Measurements from ENCODE around the gene CD300E. TPM values are rescaled to one million over a fixed set of nuclear protein-coding genes. Genes with fewer than 3 reads are reported as not detected.
"Not testable (repeated sequence)": the region's sequence is repeated elsewhere in the genome, so short reads cannot be mapped to it uniquely, and the experiment has no call there.

CD300E gene
- total RNA-seq, 1 experiment from 2014 or later, result not detected

DNA sequence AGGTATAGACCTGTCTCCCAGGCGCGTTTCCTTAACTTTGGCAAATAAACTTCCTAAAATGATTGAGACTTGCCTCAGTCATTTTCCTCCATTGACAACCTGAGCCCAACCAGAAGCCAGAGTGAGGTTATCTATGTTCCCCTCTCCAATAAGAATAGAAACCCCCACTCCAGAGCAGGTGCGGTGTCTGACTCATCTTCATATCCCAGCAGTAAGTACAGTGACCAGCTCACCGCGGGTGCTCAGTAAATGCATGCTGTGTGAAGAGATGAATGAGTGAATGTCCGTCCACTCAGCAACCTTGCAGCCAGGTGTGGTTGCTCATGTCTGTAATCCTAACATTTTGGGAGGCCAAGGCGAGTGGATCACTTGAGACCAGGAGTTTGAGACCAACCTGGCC, 19.5 kb upstream of the CD300E start:
- DNase-seq (ENCODE audit: low read depth in 1 of 2, low spot score in 2 of 2), result no peak
- Histone ChIP-seq H3K4me3 (no peak overlapping the region), H3K4me1 (replicated peaks) (no peaks in the 10 kb centered on the region)

DNA sequence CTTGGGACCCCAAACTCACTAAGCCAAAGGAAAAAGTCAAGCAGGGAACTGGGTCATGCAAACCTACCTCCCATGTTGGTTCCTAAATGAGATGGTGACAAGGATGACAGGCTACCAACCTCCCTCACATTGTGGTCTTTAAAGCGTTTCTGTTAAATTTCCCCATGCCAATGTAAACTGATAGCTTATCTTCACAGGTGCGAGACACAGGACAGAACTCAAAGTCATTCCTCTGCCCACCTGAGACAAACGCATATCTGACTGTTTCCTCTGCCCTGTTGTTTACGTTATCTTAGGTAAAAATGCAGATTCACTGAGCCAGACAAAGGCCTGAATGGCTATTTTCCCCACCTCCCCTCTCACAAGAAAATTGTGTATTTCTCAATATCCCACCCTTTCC, 19.0 kb upstream of the CD300E start:
- Histone ChIP-seq H3K27me3 (replicated peaks) (peaks cover 47% of the 10 kb centered on the region), H3K27ac (no peak overlapping the region)

More for the DNA sequence above, 19.5 kb upstream of the CD300E start:
- no peaks in the 10 kb centered on the region for H3K9me3 ChIP-seq (replicated peaks)
- H3K27ac ChIP-seq, result no peak overlapping the region
- peaks cover 47% of the 10 kb centered on the region for H3K27me3 ChIP-seq (replicated peaks)
- no peaks in the 10 kb centered on the region for H3K36me3 ChIP-seq

DNA sequence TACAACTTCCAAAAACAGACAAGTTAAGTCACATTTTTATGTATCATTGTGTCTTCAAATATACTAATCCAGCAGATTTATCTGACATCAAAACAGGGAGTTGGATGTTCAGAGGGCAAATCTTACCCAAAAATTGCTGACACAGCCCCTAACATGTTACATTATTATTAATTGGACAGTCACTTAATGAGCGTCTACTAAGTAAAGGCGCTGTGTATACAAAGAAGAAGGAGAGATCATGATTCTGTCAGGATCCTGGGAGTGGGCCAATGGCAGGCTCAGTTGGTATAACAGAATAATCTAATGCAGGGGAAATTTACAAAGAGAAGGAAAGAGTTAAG, 18.4 kb upstream of the CD300E start:
- Histone ChIP-seq H3K27me3 (replicated peaks) (peaks cover 52% of the 10 kb centered on the region), H3K4me3 (no peak overlapping the region), H3K9me3 (replicated peaks) (no peaks in the 10 kb centered on the region), H3K4me1 (replicated peaks) (no peaks in the 10 kb centered on the region), H3K36me3 (no peaks in the 10 kb centered on the region), H3K27ac (no peak overlapping the region)
- DNase-seq (ENCODE audit: low read depth in 1 of 2, low spot score in 2 of 2), result no peak

More for the DNA sequence above, 19.0 kb upstream of the CD300E start:
- Histone ChIP-seq H3K4me3 (no peak overlapping the region), H3K36me3 (no peaks in the 10 kb centered on the region), H3K4me1 (replicated peaks) (no peaks in the 10 kb centered on the region), H3K9me3 (replicated peaks) (no peaks in the 10 kb centered on the region)
- DNase-seq (ENCODE audit: low read depth in 1 of 2, low spot score in 2 of 2), result no peak

DNA sequence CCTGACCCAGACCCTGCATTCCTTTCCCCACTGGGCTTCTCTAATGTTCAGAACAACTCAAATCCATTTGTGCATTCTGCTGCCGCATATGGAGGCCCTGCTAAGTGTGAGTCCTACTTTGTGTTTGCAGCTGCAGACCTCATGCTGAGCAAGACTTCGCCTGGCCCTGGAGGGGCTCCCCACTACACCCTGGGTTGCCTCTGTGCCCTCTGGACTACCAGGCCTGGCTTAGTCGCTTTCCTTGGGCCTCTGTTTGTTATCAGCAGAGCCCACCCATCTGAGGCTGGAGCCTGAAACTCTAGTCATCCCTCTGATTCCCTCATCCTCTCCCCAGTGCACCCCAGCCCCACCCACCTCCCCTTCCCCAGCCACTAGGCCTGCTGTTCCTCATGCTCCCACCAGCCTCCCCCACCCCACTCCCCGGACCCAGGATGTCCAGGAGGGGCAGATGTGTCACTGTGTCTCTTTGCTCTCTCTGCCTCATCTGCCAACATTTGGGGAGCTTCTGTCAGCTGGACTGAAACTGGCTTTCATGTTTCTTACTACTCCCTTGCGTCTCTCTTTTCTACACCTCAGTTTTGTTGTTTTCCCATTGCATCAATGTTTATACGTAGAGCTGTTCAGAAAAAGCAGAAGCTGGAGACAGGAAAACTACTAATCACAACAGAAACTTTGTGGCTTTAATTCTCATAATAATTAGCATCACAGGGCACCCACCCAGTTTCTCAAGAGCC, 17.9 kb upstream of the CD300E start:
- no peaks in the 10 kb centered on the region for H3K36me3 ChIP-seq
- DNase-seq (ENCODE audit: low read depth in 1 of 2, low spot score in 2 of 2), result no peak
- H3K4me3 ChIP-seq, result no peak overlapping the region
- no peak overlapping the region for H3K27ac ChIP-seq
- H3K9me3 ChIP-seq (replicated peaks), result no peaks in the 10 kb centered on the region
- peaks cover 54% of the 10 kb centered on the region for H3K27me3 ChIP-seq (replicated peaks)
- no peaks in the 10 kb centered on the region for H3K4me1 ChIP-seq (replicated peaks)

DNA sequence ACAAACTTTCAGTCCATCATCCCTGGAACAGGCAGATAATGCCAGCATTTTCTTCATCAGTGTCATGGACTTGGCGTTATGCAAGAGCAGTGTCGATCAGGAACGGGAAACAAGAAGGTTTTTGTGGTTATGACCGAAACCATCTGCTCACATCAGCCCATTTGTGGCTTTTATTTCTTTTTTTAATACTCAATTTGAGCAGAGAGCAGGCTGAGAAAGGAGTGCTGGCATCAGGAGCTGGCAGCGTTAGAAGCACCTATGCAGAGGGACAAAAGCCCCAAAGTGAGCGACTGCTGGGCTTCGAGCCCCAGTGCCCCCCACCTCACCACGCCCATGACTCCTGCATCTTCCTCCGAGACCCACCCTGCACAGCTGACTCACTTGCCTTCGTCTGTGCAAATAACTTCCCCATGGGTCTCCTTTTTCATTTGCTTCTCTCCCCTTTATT, 16.2 kb upstream of the CD300E start:
- Histone ChIP-seq H3K27me3 (replicated peaks) (peaks cover 70% of the 10 kb centered on the region), H3K4me3 (no peak overlapping the region), H3K4me1 (replicated peaks) (no peaks in the 10 kb centered on the region), H3K9me3 (replicated peaks) (no peaks in the 10 kb centered on the region), H3K36me3 (no peaks in the 10 kb centered on the region), H3K27ac (no peak overlapping the region)
- DNase-seq (ENCODE audit: low read depth in 1 of 2, low spot score in 2 of 2), result no peak

DNA sequence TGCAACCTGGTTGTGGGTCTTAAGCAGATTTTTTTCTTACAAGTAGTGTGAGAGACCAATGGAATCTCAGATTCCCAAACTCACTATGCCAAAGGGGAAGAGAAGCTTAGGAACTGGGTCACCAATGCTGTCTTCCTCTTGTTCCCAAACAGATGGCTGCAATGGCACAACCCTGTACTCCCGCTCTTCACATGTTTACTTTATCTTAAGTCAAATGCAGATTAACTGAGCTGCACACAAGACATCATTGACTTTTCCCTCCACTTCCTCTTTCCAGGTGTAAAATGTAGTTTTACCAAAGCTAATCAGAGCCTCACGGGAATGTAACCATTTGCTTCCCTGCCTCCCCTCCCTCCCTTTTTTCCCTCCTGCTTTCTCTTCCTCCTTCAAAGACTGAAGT, 14.4 kb upstream of the CD300E start:
- no peaks in the 10 kb centered on the region for H3K9me3 ChIP-seq (replicated peaks)
- H3K27me3 ChIP-seq (replicated peaks), result peaks cover 69% of the 10 kb centered on the region
- H3K4me1 ChIP-seq (replicated peaks), result no peaks in the 10 kb centered on the region
- no peaks in the 10 kb centered on the region for H3K36me3 ChIP-seq
- no peak overlapping the region for H3K27ac ChIP-seq
- DNase-seq (ENCODE audit: low read depth in 1 of 2, low spot score in 2 of 2), result no peak
- no peak overlapping the region for H3K4me3 ChIP-seq

DNA sequence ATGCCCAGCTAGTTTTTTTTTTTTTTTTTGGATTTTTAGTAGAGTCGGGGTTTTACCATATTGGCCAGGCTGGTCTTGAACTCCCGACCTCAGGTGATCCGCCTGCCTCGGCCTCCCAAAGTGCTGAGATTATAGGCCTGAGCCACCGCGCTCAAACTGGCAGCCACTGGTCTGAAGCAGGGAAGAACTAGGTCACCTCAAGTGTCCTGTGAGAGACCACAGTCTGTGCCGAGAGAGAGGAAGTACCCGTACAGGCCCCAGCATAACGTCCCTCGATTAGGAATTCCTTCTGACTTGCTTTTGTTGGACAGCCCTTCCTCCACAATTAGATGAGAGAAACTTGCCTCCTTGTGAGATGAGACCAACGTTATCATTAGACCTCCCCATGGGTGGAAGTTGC, 13.7 kb upstream of the CD300E start:
- no peaks in the 10 kb centered on the region for H3K36me3 ChIP-seq
- no peak for DNase-seq (ENCODE audit: low read depth in 1 of 2, low spot score in 2 of 2)
- H3K4me3 ChIP-seq, result no peak overlapping the region
- peaks cover 73% of the 10 kb centered on the region for H3K27me3 ChIP-seq (replicated peaks)
- no peaks in the 10 kb centered on the region for H3K4me1 ChIP-seq (replicated peaks)
- no peaks in the 10 kb centered on the region for H3K9me3 ChIP-seq (replicated peaks)
- H3K27ac ChIP-seq, result no peak overlapping the region

DNA sequence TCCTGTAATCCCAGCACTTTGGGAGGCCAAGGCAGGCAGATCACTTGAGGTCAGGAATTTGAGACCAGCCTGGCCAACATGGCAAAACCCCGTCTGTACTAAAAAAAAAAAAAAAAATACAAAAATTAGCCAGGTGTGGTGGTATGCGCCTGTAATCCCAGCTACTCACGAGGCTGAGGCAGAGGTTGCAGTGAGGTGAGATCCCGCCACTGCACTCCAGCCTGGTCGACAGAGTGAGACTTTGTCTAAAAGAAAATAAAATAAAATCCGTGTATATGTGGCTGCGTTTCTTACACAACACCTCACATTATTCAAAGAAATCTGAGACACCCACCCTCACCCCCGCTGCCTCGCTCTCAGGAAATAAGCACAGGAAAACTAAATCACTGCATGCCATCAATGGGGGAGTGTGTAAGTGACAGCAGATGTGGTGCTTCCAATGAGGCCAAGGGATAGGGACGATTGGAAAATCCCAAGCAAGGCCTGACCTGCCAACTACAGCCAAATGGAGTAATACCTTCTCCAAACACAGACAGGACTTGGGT, 13.1 kb upstream of the CD300E start:
- H3K27ac ChIP-seq; H3K9me3 ChIP-seq (replicated peaks); H3K4me3 ChIP-seq; H3K4me1 ChIP-seq (replicated peaks); H3K36me3 ChIP-seq; DNase-seq (ENCODE audit: low read depth in 1 of 2, low spot score in 2 of 2): not testable (repeated sequence)
- H3K27me3 ChIP-seq (replicated peaks), result peaks cover 79% of the 10 kb centered on the region

DNA sequence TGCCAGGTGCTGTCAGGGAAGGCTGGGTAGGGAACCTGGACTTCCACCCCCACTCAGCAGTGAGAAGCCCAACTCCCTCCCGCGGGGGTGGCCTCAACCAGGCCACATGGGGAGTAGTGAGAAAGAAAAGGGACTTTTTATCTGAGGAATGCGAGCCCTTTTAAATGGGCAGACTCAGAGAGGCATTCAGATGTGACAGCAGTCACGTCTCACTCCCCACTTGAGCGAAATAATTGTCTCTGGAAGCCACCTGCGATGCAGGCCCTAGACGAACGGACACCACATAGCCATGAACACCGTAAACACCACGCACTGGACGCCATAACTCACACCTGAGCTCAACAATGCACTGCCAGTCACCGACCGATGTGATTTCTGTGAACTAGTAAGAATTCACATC, 11.9 kb upstream of the CD300E start:
- Histone ChIP-seq H3K4me1 (replicated peaks) (no peaks in the 10 kb centered on the region), H3K27me3 (replicated peaks) (peaks cover 82% of the 10 kb centered on the region), H3K9me3 (replicated peaks) (no peaks in the 10 kb centered on the region), H3K27ac (no peak overlapping the region), H3K4me3 (no peak overlapping the region), H3K36me3 (no peaks in the 10 kb centered on the region)
- no peak for DNase-seq (ENCODE audit: low read depth in 1 of 2, low spot score in 2 of 2)

DNA sequence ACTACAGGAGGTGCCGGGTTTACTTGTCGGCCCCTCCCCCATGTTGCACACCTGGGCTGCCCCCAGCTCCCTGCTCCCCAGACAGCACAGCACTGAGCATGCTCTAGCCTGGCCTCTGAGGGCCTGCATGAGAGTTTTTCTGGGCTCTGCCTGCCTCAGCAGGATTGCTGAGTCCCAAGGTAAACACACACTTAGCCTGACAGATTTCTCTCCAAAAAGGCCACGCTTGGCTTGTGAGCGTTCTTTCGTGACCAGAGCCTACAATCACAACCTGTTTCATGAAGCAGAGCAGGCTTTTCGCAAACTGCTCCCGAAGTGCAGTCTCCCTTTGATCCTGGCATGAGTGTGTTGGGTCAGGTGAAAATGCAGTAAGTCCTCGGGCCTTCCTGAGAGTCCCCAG, 9.8 kb upstream of the CD300E start:
- Histone ChIP-seq H3K4me1 (replicated peaks) (no peaks in the 10 kb centered on the region), H3K27ac (no peak overlapping the region), H3K9me3 (replicated peaks) (no peaks in the 10 kb centered on the region), H3K27me3 (replicated peaks) (peaks cover 64% of the 10 kb centered on the region), H3K4me3 (no peak overlapping the region), H3K36me3 (no peaks in the 10 kb centered on the region)
- no peak for DNase-seq (ENCODE audit: low read depth in 1 of 2, low spot score in 2 of 2)

DNA sequence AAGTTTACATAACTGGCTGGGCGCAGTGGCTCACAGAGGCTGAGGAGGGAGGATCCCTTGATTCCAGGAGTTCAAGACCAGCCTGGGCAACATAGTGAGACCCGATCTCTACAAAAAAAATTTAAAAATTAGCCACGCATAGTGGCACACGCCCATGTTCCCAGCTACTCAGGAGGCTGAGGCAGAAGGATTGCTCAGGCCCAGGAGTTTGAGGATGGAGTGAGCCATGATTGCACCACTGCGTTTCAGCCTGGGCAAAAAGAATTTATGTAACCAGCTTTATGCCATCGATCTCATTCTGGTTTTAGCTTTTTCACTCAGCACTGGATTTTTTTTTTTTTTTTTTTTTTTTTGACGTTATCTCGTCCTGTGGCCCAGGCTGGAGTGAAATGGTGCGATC, 9.1 kb upstream of the CD300E start:
- no peaks in the 10 kb centered on the region for H3K4me1 ChIP-seq (replicated peaks)
- no peaks in the 10 kb centered on the region for H3K36me3 ChIP-seq
- H3K27ac ChIP-seq, result no peak overlapping the region
- H3K4me3 ChIP-seq, result no peak overlapping the region
- DNase-seq (ENCODE audit: low read depth in 1 of 2, low spot score in 2 of 2), result no peak
- H3K27me3 ChIP-seq (replicated peaks), result peaks cover 57% of the 10 kb centered on the region
- no peaks in the 10 kb centered on the region for H3K9me3 ChIP-seq (replicated peaks)

DNA sequence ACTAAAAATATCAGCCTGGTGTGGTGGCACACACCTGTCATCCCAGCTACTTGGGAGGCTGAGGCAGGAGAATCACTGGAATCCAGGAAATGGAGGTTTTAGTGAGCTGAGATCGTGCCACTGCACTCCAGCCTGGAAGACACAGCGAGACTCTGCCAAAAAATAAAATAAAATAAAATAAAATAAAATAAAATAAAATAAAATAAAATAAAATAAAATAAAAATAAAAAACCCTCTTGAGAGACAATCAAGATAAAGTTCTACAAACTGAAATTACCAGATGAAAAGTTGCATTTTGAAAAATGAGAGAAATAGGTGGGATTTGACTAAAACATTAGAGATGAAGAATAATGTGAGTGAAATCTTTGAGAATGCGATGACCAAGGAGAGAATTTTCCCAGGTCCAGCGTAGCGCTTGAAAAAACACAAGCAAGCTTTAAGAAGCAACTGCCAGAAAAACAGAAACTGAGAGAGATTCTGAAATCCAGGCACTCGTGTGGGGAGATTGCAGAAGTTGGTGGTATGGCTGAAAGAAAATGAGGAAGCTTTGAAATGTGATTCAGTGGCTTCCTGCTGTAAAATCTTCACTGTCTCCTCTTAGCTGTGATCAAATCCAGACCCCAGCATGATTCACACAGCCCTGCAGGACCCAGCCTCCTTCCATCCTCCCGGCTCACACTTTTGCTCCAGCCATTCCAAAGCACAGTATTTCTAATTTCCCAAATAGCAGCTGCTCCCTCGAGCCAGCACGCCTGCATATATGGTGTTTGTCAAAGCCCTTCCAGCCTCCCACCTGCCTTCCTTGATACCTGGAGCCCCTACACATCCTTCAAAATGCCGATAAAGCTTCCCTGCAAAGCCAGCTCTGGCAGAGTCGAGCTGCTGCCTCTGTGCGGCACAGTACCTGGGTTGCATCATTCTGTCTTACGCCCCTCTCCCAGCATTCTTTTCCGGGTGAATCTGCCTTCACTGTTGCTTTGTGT, 8.2 kb upstream of the CD300E start:
- Histone ChIP-seq H3K4me1 (replicated peaks) (no peaks in the 10 kb centered on the region), H3K27me3 (replicated peaks) (peaks cover 51% of the 10 kb centered on the region), H3K27ac (no peak overlapping the region), H3K4me3 (no peak overlapping the region), H3K9me3 (replicated peaks) (no peaks in the 10 kb centered on the region), H3K36me3 (no peaks in the 10 kb centered on the region)
- DNase-seq (ENCODE audit: low read depth in 1 of 2, low spot score in 2 of 2), result no peak

DNA sequence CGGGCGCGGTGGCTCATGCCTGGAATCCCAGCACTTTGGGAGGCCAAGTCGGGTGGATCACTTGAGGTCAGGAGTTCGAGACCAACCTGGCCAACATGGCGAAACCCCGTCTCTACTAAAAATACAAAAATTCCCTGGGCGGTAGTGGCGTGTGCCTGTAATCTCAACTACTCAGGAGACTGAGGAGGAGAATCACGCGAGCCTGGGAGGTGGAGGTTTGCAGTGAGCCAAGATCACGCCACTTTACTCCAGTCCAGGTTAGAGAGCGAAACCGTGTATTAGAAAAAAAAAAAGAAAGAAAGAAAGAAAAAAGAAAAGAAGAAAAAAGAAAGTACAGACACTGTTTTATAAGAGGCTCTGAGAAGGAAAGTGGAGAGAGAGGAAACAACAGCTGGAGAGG, 6.7 kb upstream of the CD300E start:
- not testable (repeated sequence) for H3K4me1 ChIP-seq (replicated peaks); H3K4me3 ChIP-seq; H3K9me3 ChIP-seq (replicated peaks); DNase-seq (ENCODE audit: low read depth in 1 of 2, low spot score in 2 of 2); H3K36me3 ChIP-seq; H3K27ac ChIP-seq
- peaks cover 37% of the 10 kb centered on the region for H3K27me3 ChIP-seq (replicated peaks)

DNA sequence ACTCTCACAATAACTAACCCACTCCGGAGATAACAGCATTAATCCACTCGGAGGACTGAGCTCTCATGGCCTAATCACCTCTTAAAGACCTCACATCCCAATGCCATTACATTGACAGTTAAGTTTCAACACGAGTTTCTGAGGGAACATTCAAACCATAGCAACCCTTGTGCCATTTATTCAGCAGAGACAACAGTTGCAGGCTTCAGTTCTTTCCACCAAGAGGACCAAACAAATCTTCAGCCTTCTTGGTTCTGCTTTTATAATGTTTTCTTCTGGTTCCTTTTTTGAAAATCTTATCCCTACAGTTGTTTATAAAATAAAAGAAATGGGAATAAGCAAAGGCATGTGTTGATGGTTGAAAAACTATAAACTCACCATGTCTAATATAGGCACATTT, 2.1 kb upstream of the CD300E start:
- no peak for DNase-seq (ENCODE audit: low read depth in 1 of 2, low spot score in 2 of 2)

More for the DNA sequence above, 2.1 kb upstream of the CD300E start:
- Histone ChIP-seq H3K36me3 (no peaks in the 10 kb centered on the region), H3K27me3 (replicated peaks) (peaks cover 12% of the 10 kb centered on the region), H3K4me3 (no peak overlapping the region), H3K9me3 (replicated peaks) (no peaks in the 10 kb centered on the region), H3K27ac (no peak overlapping the region), H3K4me1 (replicated peaks) (no peaks in the 10 kb centered on the region)

Data from SJSA1 (cell line).